AG04450 (cell line): ENCODE measurements around the gene PRR33. TPM values are rescaled to one million over a fixed set of nuclear protein-coding genes. Genes with fewer than 3 reads are reported as not detected.

ENCODE experiments used
- CTCF ChIA-PET: fragments of 300-600, 350-600 bp; formaldehyde crosslinking; extraction: SDS; loops from one replicate; lab custom pipeline; 2022; ENCODE audit warnings: antibody characterized with exemption, inconsistent platforms; lab: Charles Lee
- POLR2A ChIA-PET: fragments of 350-600 bp; formaldehyde crosslinking; extraction: SDS; loops from one replicate; lab custom pipeline; 2021; ENCODE audit warnings: antibody characterized with exemption, inconsistent platforms; lab: Yijun Ruan, JAX
- DNase-seq: peaks from one replicate; pipeline ENCODE4 v3.0.0-alpha.2; 2011; ENCODE audit warnings: low read depth, low spot score
- H3K27ac ChIP-seq: one replicate; pipeline ENCODE4 v1.5.1; 2012; ENCODE audit warnings: low read depth, low read length, control low read depth
- H3K27me3 ChIP-seq: one replicate; pipeline ENCODE4 v1.6.0; 2012; ENCODE audit warnings: low read length; ENCODE audit not compliant: control insufficient read depth, insufficient read depth
- H3K4me3 ChIP-seq: 2 replicates; pipeline ENCODE4 v1.5.1; 2011; ENCODE audit warnings: mild to moderate bottlenecking, low read depth, low read length, control low read depth
- H3K9me3 ChIP-seq: 2 replicates; pipeline ENCODE4 v1.5.1; 2012; ENCODE audit warnings: low read length; ENCODE audit not compliant: control insufficient read depth, insufficient read depth
- polyA plus RNA-seq: library from polyadenylated mRNA; depleted of rRNA; stranded (reverse); fragments of >200 nt; gene quantifications from 2 replicates; pipeline ENCODE4 v1.2.3, GENCODE V29; 2011
- TF ChIP-seq, protein P1 (sequence below): IDR thresholded peaks from 2 replicates; pipeline ENCODE4 v1.5.1; 2011; ENCODE audit warnings: low read depth, low read length, control low read depth, inconsistent platforms

The PRR33 gene
- polyA plus RNA-seq, 1 experiment, result not detected

DNA sequence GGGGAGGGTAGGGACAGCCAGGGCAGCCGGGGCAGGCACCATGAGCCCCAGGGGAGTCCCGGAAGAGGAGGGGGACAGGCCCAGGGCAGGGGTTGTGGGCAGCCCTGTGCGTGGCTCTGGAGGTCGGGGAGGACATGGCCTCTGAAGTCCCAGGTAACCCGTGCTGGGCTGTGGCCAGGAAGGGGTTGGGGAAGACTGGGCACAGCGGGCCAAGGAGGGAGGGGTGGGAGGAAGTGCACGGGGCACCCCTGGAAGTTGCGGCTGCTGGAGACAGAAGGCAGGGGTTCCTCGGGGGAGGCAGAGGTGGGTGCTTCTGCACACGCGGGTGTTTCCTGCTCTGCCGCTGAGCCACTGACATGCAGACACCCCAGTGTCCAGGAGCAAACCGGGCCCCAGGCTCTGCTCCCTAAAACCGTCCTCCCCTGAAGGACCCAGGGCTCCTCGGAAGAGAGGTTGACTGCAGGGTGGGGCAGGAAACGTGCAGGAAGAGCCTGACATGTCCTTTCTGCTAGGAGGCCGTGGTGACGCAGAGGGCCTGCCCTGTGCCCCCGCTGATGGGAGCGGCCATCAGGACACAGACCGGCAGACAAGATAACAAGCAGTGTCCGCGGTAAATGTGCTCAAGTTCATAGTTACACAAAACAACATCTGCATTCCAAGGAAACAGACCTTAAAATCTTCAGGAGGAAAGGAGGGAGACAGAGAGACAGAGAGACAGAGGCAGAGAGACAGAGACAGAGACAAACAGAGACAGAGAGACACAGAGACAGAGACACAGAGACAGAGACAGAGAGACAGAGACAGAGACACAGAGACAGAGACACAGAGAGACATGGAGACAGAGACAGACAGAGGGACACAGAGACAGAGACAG lies 47.2 kb downstream of the PRR33 start:
- Histone ChIP-seq H3K4me3 (no peak overlapping the region), H3K27ac (no peak overlapping the region), H3K27me3 (peaks cover 19% of the 10 kb centered on the region), H3K9me3 (no peaks in the 10 kb centered on the region; the same call in 1 of the 2 replicates)
- no peak for DNase-seq
- CTCF ChIA-PET, result no interaction called here
- TF ChIP-seq, protein P1, sequence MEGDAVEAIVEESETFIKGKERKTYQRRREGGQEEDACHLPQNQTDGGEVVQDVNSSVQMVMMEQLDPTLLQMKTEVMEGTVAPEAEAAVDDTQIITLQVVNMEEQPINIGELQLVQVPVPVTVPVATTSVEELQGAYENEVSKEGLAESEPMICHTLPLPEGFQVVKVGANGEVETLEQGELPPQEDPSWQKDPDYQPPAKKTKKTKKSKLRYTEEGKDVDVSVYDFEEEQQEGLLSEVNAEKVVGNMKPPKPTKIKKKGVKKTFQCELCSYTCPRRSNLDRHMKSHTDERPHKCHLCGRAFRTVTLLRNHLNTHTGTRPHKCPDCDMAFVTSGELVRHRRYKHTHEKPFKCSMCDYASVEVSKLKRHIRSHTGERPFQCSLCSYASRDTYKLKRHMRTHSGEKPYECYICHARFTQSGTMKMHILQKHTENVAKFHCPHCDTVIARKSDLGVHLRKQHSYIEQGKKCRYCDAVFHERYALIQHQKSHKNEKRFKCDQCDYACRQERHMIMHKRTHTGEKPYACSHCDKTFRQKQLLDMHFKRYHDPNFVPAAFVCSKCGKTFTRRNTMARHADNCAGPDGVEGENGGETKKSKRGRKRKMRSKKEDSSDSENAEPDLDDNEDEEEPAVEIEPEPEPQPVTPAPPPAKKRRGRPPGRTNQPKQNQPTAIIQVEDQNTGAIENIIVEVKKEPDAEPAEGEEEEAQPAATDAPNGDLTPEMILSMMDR, result no peak
- POLR2A ChIA-PET, result no interaction called here

DNA sequence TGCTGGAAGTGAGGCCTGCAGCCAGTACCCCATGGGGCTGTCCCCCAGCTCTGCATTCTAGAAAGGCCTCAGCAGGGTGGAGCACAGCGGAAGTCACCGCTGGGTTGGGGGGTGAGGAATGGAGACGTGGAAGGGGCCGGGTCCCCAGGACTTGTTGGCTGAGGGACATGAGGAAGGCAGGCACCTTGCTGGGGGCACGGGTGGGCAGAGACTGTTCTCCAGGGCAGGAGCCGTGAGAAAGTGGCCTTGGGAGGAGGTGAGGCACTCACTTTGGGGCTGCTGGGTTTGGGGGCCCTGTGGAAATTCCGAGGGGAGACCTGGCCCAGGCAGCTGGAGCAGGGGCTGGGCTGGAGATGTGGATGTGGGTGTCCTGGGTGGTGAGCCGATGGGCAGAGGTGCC lies 47.9 kb downstream of the PRR33 start:
- no peaks in the 10 kb centered on the region; the same call in 1 of the 2 replicates for H3K9me3 ChIP-seq
- ChIA-PET CTCF (no interaction called here), POLR2A (no interaction called here)
- peaks cover 19% of the 10 kb centered on the region for H3K27me3 ChIP-seq
- H3K27ac ChIP-seq, result no peak overlapping the region
- H3K4me3 ChIP-seq, result no peak overlapping the region
- DNase-seq, result no peak
- TF ChIP-seq, protein P1, result no peak

DNA sequence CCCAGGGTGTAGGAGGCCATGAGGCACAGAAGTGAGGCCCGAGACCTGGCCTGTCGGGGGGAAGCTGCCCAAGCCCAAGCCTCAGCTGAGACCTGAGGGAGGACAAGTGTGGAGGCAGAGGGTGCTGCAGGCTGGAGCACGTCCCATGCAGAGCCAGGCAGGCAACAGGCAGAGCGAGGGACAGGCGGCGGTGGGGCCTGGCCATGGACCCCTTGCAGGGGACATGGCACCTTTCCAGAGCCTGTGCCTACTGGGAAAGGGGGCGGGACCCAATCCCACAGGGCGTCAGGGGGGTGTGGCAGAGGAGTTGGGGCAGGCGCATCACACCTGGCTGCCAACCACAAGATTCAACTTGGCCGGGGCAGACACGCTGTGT lies 48.6 kb downstream of the PRR33 start:
- TF ChIP-seq, protein P1, result no peak
- Histone ChIP-seq H3K9me3 (no peaks in the 10 kb centered on the region; the same call in 1 of the 2 replicates), H3K27ac (no peak overlapping the region), H3K4me3 (no peak overlapping the region), H3K27me3 (peaks cover 19% of the 10 kb centered on the region)
- no peak for DNase-seq
- ChIA-PET CTCF (interaction anchor here (0.7 kb wide), 1 partner anchor 248 kb away, joined by 3 read pairs; no protein-coding TSS in a partner anchor), POLR2A (no interaction called here)

DNA sequence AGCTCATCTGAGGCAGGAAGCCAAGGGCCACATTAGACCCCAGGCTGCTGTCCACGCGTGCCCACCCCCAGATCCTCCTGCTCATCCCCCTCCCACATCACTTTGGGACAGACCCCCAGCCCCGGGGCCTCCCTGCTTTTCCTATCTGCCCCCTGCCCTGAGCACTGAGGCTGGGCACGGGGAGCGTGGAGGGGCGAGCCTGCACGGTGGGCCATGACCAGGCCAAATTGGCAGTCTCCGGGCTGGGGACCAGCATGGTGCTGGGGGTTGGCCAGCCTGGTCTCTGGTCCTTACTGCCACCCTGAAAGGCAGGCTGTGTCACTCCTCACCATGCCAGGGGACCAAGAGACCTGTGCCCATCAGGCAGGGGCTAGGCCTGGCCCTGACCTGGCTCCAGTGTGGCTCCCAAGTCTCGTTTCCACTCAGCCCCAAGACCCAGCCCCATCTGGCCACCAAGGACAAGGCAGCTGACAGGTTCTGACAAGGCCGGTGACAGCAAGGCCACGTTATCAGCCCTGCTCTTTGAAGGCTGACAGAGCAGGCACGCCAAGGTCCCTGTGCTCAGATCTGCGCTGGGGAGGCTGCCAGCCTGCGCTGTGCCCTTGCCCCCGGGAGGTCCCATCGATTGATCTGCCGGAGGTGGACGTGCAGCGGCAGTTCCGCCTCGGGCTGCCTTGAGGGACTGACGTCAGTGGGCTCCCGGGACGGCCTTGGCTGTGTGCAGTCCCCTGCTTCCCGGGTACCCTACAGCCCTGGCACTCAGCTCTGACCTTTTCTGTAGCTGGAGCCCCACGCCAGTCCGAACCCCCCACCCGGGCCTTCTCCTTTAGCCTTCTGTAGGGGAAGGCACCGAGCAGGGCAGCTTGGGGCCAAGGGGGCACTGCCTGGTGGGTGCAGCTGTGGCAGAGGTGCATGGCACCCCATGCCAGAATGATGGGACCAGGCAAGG lies 49.3 kb downstream of the PRR33 start:
- H3K27me3 ChIP-seq, result peaks cover 19% of the 10 kb centered on the region
- TF ChIP-seq, protein P1, result no peak
- DNase-seq, result no peak
- no peak overlapping the region for H3K27ac ChIP-seq
- ChIA-PET CTCF (interaction anchor here (0.7 to 1.0 kb wide), 2 partner anchors 190 to 247 kb away, joined by 3 read pairs; no protein-coding TSS in a partner anchor), POLR2A (no interaction called here)
- H3K9me3 ChIP-seq, result no peaks in the 10 kb centered on the region; the same call in 1 of the 2 replicates
- H3K4me3 ChIP-seq, result no peak overlapping the region
